Natural killer cell (primary cell): ENCODE data around the gene CAPN15. TPM values are rescaled to one million over a fixed set of nuclear protein-coding genes. Genes with fewer than 3 reads are reported as not detected.

Experiments
- ATAC-seq, 3 donors: fragments of 150-1000 bp in 2 of 3; fragments of 200-7000 bp in 1 of 3; cut with Tn5 transposase; 1 replicate in 1 of 3; 2 replicates in 2 of 3; pipeline ENCODE4 v1.10.0; 2021; ENCODE audit warnings: mild to moderate bottlenecking in 2 of 3, moderate library complexity in 2 of 3
- DNase-seq, 2 donors: peaks; one replicate each; pipeline versions ENCODE4 v3.0.0 to v3.0.0-alpha.2; 2013 to 2021; ENCODE audit warnings: mixed read lengths in 1 of 2
- H3K27ac ChIP-seq: one replicate; pipeline ENCODE4 v1.5.1; 2013; ENCODE audit warnings: mild to moderate bottlenecking, low read length
- H3K27me3 ChIP-seq: one replicate; pipeline ENCODE4 v1.6.1; 2013; ENCODE audit warnings: low read length; ENCODE audit not compliant: control insufficient read depth, insufficient read depth
- H3K36me3 ChIP-seq: one replicate; pipeline ENCODE4 v1.6.1; 2013; ENCODE audit warnings: low read length; ENCODE audit not compliant: control insufficient read depth, insufficient read depth
- H3K4me1 ChIP-seq: one replicate; pipeline ENCODE4 v1.6.1; 2013; ENCODE audit warnings: low read length; ENCODE audit not compliant: control insufficient read depth, insufficient read depth
- H3K4me3 ChIP-seq: one replicate; pipeline ENCODE4 v1.5.1; 2013; ENCODE audit warnings: low read length
- H3K9me3 ChIP-seq: one replicate; pipeline ENCODE4 v1.6.1; 2013; ENCODE audit warnings: low read length; ENCODE audit not compliant: control insufficient read depth, insufficient read depth
- H3K27ac Mint-ChIP-seq, 2 donors: one replicate each; pipeline ENCODE4 v1.8.0; 2022; ENCODE audit warnings: mild to moderate bottlenecking in 2 of 2, mixed read lengths in 2 of 2, moderate library complexity in 1 of 2
- H3K27me3 Mint-ChIP-seq, 2 donors: one replicate each; pipeline ENCODE4 v1.8.0; 2022; ENCODE audit warnings: low read depth in 2 of 2, mixed read lengths in 2 of 2
- H3K36me3 Mint-ChIP-seq: one replicate; pipeline ENCODE4 v1.8.0; 2022; ENCODE audit warnings: mixed read lengths
- H3K4me1 Mint-ChIP-seq, 2 donors: one replicate each; pipeline ENCODE4 v1.8.0; 2022; ENCODE audit warnings: mixed read lengths in 2 of 2
- H3K4me3 Mint-ChIP-seq: one replicate; pipeline ENCODE4 v1.8.0; 2022; ENCODE audit warnings: mild to moderate bottlenecking, moderate library complexity, mixed read lengths
- H3K9me3 Mint-ChIP-seq, 2 donors: one replicate each; pipeline ENCODE4 v1.8.0; 2022; ENCODE audit warnings: mixed read lengths in 2 of 2
- CTCF ChIP-seq: fragments of 200-600 bp; IDR thresholded peaks from one replicate; pipeline ENCODE4 v1.8.0; 2022; ENCODE audit warnings: antibody characterized with exemption
- WGBS: methylation state at CpG from one replicate; pipeline ENCODE4 v1.1.7; 2013; ENCODE audit warnings: missing lambda C conversion rate; ENCODE audit not compliant: insufficient coverage; 5-methylcytosine and 5-hydroxymethylcytosine counted together
- intact Hi-C: fragments of 100-400 bp; cut with micrococcal nuclease; formaldehyde crosslinking; loops from one replicate; pipeline ENCODE4 v1.14.2; 2022
- total RNA-seq, 4 donors: library from RNA; stranded (reverse); fragments of 120-200 nt in 1 of 4; gene quantifications; one replicate each; pipeline versions ENCODE4 v1.2.3 to v1.2.4, GENCODE V29; 2013 to 2022

The CAPN15 gene
- total RNA-seq, 3 donors from 2014 or later (not counting 1 experiment from before 2014, with no cell fraction given): 151 to 275 (median 186) TPM

GRCh38 chr16:555528-556473, 28.3 kb downstream of the CAPN15 start:
- ATAC-seq (no peak), DNase-seq (no peak)
- 89% methylated on average over 31 of the region's 32 CpGs for WGBS
- Histone ChIP-seq H3K4me1 (no peaks in the 10 kb centered on the region), H3K27me3 (peaks cover 5% of the 10 kb centered on the region), H3K9me3 (no peaks in the 10 kb centered on the region), H3K36me3 (peaks cover 8% of the 10 kb centered on the region), H3K27ac (no peak overlapping the region), H3K4me3 (no peak overlapping the region)
- TF ChIP-seq CTCF: no peak
- Mint-ChIP-seq H3K4me1 (no peaks in the 10 kb centered on the region), H3K27me3 (peaks cover 0 to 4% of the 10 kb centered on the region in 2 donors), H3K27ac (no peak overlapping the region), H3K36me3 (no peaks in the 10 kb centered on the region), H3K4me3 (no peak overlapping the region), H3K9me3 (no peaks in the 10 kb centered on the region)
- intact Hi-C loops: no loop called here

- intact Hi-C loops: no loop called here
- H3K27me3 ChIP-seq: peaks cover 10% of the 10 kb centered on the region
- H3K27ac ChIP-seq: no peak overlapping the region
- no peak for TF ChIP-seq CTCF
- H3K9me3 Mint-ChIP-seq: no peaks in the 10 kb centered on the region
- no peaks in the 10 kb centered on the region for H3K4me1 ChIP-seq
- no peak overlapping the region for H3K27ac Mint-ChIP-seq
- no peak overlapping the region for H3K4me3 ChIP-seq
- ATAC-seq (no peak), DNase-seq (no peak)
- H3K27me3 Mint-ChIP-seq: peaks cover 0 to 4% of the 10 kb centered on the region in 2 donors
- WGBS: 92% methylated on average over 32 of the region's 32 CpGs
- no peaks in the 10 kb centered on the region for H3K36me3 Mint-ChIP-seq
- no peaks in the 10 kb centered on the region for H3K9me3 ChIP-seq
- H3K4me3 Mint-ChIP-seq: no peak overlapping the region
- H3K36me3 ChIP-seq: peaks cover 7% of the 10 kb centered on the region
- no peaks in the 10 kb centered on the region for H3K4me1 Mint-ChIP-seq
Observed at GRCh38 chr16:556474-557173, 29.1 kb downstream of the CAPN15 start.

GRCh38 chr16:557463-558297, 30.2 kb downstream of the CAPN15 start:
- ATAC-seq: no peak
- no peak overlapping the region for H3K27ac Mint-ChIP-seq
- intact Hi-C loops: no loop called here
- no peak for TF ChIP-seq CTCF
- Histone ChIP-seq H3K27me3 (peaks cover 10% of the 10 kb centered on the region), H3K27ac (no peak overlapping the region), H3K9me3 (no peaks in the 10 kb centered on the region), H3K36me3 (peaks cover 3% of the 10 kb centered on the region), H3K4me3 (no peak overlapping the region), H3K4me1 (no peaks in the 10 kb centered on the region)
- H3K4me1 Mint-ChIP-seq: no peaks in the 10 kb centered on the region
- peaks cover 0 to 4% of the 10 kb centered on the region in 2 donors for H3K27me3 Mint-ChIP-seq
- no peaks in the 10 kb centered on the region for H3K9me3 Mint-ChIP-seq
- 73% methylated on average over 23 of the region's 23 CpGs for WGBS
- no peak for DNase-seq
- H3K4me3 Mint-ChIP-seq: no peak overlapping the region
- no peaks in the 10 kb centered on the region for H3K36me3 Mint-ChIP-seq
